ENCODE data around the gene NPSR1. TPM values are rescaled to one million over a fixed set of nuclear protein-coding genes. Genes with fewer than 3 reads are reported as not detected.

Gene NPSR1
- total and polyA plus RNA-seq, 12 donors: not detected

DNA sequence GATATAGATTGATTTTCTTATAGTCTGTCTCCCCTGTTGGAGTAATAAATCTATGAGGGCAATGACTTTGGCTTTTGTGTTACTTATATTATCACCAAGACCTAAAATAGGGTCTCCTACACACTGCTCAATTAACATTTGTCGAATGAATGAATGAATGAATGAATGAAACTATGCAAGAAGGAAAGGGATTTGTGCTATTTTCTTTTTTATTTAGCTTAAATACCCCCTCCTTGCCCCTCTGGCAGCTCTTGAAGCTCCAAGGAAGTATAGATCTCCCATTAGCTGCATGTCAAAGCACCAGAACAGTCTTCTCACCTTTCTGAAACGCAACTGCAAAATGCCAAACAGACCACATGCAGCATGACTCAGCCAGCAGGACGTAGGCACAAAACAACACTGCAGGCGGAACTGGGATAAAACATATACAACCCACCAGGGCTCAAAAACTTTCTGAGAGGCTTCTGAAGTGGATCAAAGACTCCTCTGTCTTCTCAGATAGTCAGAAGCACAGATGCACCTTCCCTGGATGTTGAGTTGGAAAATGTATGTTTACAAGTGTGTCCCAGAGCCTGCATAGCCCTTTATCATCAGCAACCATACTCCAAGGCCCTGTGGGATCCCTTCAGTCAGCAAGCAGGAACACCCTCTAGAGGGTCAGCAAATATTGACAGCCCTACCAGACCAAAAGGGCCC lies 187.8 kb downstream of the NPSR1 start:
- intact Hi-C loops (cut with DNase I): no loop called here
- Histone ChIP-seq H3K36me3 (no peaks in the 10 kb centered on the region), H3K4me3 (no peak overlapping the region), H3K27me3 (peaks cover 0 to 4% (median 0%) of the 10 kb centered on the region in 7 donors), H3K4me1 (no peaks in the 10 kb centered on the region), H3K27ac (no peak overlapping the region), H3K9me3 (peaks cover 0 to 11% (median 0%) of the 10 kb centered on the region in 11 donors)
- DNase-seq (no peak), ATAC-seq (no peak)
- WGBS, 2 donors: 71 to 76% methylated on average over 4 of the region's 4 CpGs
- TF ChIP-seq, protein P1, sequence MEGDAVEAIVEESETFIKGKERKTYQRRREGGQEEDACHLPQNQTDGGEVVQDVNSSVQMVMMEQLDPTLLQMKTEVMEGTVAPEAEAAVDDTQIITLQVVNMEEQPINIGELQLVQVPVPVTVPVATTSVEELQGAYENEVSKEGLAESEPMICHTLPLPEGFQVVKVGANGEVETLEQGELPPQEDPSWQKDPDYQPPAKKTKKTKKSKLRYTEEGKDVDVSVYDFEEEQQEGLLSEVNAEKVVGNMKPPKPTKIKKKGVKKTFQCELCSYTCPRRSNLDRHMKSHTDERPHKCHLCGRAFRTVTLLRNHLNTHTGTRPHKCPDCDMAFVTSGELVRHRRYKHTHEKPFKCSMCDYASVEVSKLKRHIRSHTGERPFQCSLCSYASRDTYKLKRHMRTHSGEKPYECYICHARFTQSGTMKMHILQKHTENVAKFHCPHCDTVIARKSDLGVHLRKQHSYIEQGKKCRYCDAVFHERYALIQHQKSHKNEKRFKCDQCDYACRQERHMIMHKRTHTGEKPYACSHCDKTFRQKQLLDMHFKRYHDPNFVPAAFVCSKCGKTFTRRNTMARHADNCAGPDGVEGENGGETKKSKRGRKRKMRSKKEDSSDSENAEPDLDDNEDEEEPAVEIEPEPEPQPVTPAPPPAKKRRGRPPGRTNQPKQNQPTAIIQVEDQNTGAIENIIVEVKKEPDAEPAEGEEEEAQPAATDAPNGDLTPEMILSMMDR (IDR thresholded peaks at IDR 0.05): no peak

DNA sequence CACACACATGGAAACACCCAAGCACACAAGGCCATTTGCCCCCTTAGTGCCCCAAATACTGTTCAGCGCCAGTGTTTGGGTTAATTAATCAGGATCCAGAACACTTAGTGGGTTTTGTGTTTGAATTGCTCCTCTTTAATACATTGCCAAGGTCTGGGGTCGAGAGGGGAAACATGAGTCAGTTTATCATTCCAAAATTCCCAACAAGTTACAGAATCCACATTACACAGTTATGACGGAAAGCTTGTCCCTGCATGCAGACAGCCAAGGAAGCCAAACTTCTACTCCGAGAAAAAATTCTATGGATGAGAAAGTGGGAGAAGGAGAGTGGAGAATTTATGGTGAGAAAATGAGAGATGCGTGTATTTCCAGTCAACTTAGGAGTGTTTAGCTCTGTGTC lies 189.0 kb downstream of the NPSR1 start:
- Histone ChIP-seq H3K27ac (no peak overlapping the region), H3K27me3 (peaks cover 0 to 4% (median 0%) of the 10 kb centered on the region in 7 donors), H3K4me3 (no peak overlapping the region), H3K9me3 (peaks cover 0 to 11% (median 0%) of the 10 kb centered on the region in 11 donors), H3K4me1 (peaks cover 0 to 5% (median 0%) of the 10 kb centered on the region in 9 donors), H3K36me3 (no peaks in the 10 kb centered on the region)
- TF ChIP-seq, protein P1 (IDR thresholded peaks at IDR 0.05): no peak
- no peak for DNase-seq
- 73 to 85% methylated on average over 5 of the region's 5 CpGs for WGBS, 2 donors
- intact Hi-C loops (cut with DNase I): no loop called here
- no peak for ATAC-seq

DNA sequence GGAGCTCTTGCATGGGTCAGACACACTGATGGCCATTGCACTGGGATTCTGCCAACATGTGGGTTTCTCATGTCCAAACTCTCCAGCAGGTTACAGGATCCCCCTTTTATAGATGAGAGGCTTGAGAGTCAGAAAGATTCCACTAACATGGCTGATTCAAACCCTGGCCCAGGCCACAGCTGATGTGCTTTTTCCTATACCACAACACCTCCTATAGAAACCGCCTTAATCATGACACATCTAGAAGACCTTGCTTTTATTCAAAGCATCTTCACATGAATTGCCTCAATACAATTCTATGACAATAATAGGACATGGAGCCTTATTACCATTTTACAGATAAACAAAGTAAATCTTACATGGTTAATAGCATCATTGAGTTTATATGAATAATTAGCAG lies 190.7 kb downstream of the NPSR1 start:
- Histone ChIP-seq H3K27ac (no peak overlapping the region), H3K36me3 (no peaks in the 10 kb centered on the region), H3K9me3 (peaks cover 0 to 2% (median 0%) of the 10 kb centered on the region in 11 donors), H3K4me3 (no peak overlapping the region), H3K27me3 (peaks cover 0 to 4% (median 0%) of the 10 kb centered on the region in 7 donors), H3K4me1 (peaks cover 0 to 5% (median 0%) of the 10 kb centered on the region in 9 donors)
- TF ChIP-seq, protein P1 (IDR thresholded peaks at IDR 0.05): no peak
- no peak for ATAC-seq
- DNase-seq: no peak
- 95 to 96% methylated on average over 1 of the region's 1 CpG for WGBS, 2 donors
- intact Hi-C loops (cut with DNase I): no loop called here

DNA sequence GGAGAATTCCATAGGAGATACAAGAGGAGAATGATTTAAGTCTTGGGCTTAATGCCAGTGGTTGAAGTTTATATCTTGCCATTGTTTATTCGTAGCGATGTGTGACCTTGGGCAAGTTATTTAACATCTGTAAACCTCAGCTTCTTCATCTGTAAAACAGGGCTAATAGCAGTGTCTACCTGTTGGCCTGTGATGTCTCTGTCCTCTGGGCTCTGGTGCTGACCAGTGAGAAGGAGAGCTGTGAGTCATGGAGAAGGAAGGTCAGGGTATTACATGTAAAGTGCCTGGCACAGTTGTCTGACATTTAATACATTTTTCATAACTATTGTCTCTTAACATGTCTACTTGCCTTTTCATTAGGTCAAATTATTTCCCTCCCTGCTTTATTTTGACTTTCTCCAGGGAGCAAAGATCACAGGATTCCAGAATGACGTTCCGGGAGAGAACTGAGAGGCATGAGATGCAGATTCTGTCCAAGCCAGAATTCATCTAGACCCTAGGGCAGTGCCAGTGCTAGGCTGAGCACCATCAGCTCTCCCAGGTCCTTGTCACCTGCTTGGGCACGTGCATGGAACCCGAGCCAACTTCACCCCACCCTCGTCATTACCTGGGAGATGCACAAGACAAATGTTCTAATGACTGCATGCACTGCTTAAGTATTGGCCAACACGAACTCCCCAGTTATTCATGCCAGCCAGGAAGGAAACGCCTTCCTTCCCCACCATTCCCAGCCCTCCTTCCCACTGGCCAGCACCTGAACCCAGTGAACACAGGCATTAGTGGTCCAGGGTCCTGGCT lies 191.3 kb downstream of the NPSR1 start:
- peaks cover 0 to 4% (median 0%) of the 10 kb centered on the region in 7 donors for H3K27me3 ChIP-seq
- intact Hi-C loops (cut with DNase I): no loop called here
- TF ChIP-seq, protein P1 (IDR thresholded peaks at IDR 0.05): no peak
- no peaks in the 10 kb centered on the region for H3K36me3 ChIP-seq
- H3K4me3 ChIP-seq: no peak overlapping the region
- 77 to 84% methylated on average over 9 of the region's 9 CpGs for WGBS, 2 donors
- H3K27ac ChIP-seq: no peak overlapping the region
- H3K4me1 ChIP-seq: peaks cover 0 to 5% (median 0%) of the 10 kb centered on the region in 9 donors
- no peak for DNase-seq
- ATAC-seq: no peak
- H3K9me3 ChIP-seq: peaks cover 0 to 2% (median 0%) of the 10 kb centered on the region in 11 donors
